IMR-90 (cell line): Measurements from ENCODE around the gene SKAP1. TPM values are rescaled to one million over a fixed set of nuclear protein-coding genes. Genes with fewer than 3 reads are reported as not detected.

Experiments
- ATAC-seq: fragments of 200-7000 bp; cut with Tn5 transposase; 2 replicates; pipeline ENCODE4 v1.9.1; 2020; ENCODE audit warnings: low read depth, mild to moderate bottlenecking, moderate library complexity
- BruUV-seq: library from RNA; stranded (reverse); fragments of 400-500 nt; replicated peaks from 2 replicates; lab custom pipeline; 2021; lab: Mats Ljungman, UMichigan
- CTCF ChIA-PET: fragments of 300-600 bp; formaldehyde crosslinking; extraction: SDS; loops from one replicate; lab custom pipeline; 2021; ENCODE audit warnings: antibody characterized with exemption; lab: Yijun Ruan, JAX
- POLR2A ChIA-PET: fragments of 300-600 bp; sonication (Branson Sonifier 250); formaldehyde crosslinking; loops from one replicate; lab custom pipeline; 2022; ENCODE audit warnings: antibody characterized with exemption; ENCODE audit not compliant: unreplicated experiment; lab: Charles Lee
- DNase-seq: peaks from one replicate; pipeline ENCODE4 v3.0.0; 2013
- H2AFZ ChIP-seq: replicated peaks from 2 replicates; pipeline ENCODE3; 2013; ENCODE audit warnings: low read length, mild to moderate bottlenecking; ENCODE audit not compliant: poor library complexity
- H2AK5ac ChIP-seq: 2 replicates; pipeline ENCODE4 v1.6.1; 2013; ENCODE audit warnings: low read depth, low read length, inconsistent platforms
- H2AK9ac ChIP-seq: replicated peaks from 2 replicates; pipeline ENCODE3; 2013; ENCODE audit warnings: mild to moderate bottlenecking, low read depth, low read length, moderate library complexity; ENCODE audit not compliant: poor library complexity
- H2BK120ac ChIP-seq: 2 replicates; pipeline ENCODE4 v1.6.1; 2013; ENCODE audit warnings: low read depth, low read length, inconsistent platforms
- H2BK15ac ChIP-seq: 3 replicates; pipeline ENCODE4 v1.6.1; 2013; ENCODE audit warnings: low read depth, low read length, inconsistent platforms
- H2BK20ac ChIP-seq: 2 replicates; pipeline ENCODE4 v1.6.1; 2013; ENCODE audit warnings: low read depth, mild to moderate bottlenecking, inconsistent platforms, low read length, moderate library complexity
- H2BK5ac ChIP-seq: 2 replicates; pipeline ENCODE4 v1.6.1; 2013; ENCODE audit warnings: mild to moderate bottlenecking, low read depth, low read length, inconsistent platforms; ENCODE audit not compliant: poor library complexity, severe bottlenecking
- H3K14ac ChIP-seq: replicated peaks from 2 replicates; pipeline ENCODE4 v1.6.1; 2013; ENCODE audit warnings: low read depth, low read length, inconsistent platforms
- H3K18ac ChIP-seq: 2 replicates; pipeline ENCODE4 v1.6.1; 2013; ENCODE audit warnings: low read depth, low read length, control low read depth
- H3K23ac ChIP-seq: 2 replicates; pipeline ENCODE4 v1.6.1; 2013; ENCODE audit warnings: low read depth, low read length, inconsistent platforms
- H3K27ac ChIP-seq: 2 replicates; pipeline ENCODE4 v1.5.1; 2013; ENCODE audit warnings: mild to moderate bottlenecking, control low read depth, low read length; ENCODE audit not compliant: insufficient read depth
- H3K27me3 ChIP-seq: 2 replicates; pipeline ENCODE4 v1.6.1; 2013; ENCODE audit warnings: low read length; ENCODE audit not compliant: control insufficient read depth, insufficient read depth
- H3K36me3 ChIP-seq: 2 replicates; pipeline ENCODE4 v1.6.1; 2013; ENCODE audit warnings: low read length, mixed read lengths; ENCODE audit not compliant: control insufficient read depth, insufficient read depth
- H3K4ac ChIP-seq: 2 replicates; pipeline ENCODE4 v1.6.1; 2013; ENCODE audit warnings: low read depth, low read length, inconsistent platforms
- H3K4me1 ChIP-seq: 2 replicates; pipeline ENCODE4 v1.6.1; 2013; ENCODE audit warnings: low read length, mixed read lengths; ENCODE audit not compliant: control insufficient read depth, insufficient read depth
- H3K4me2 ChIP-seq: 2 replicates; pipeline ENCODE4 v1.6.1; 2013; ENCODE audit warnings: low read depth, mild to moderate bottlenecking, control low read depth, low read length, moderate library complexity
- H3K4me3 ChIP-seq: 2 replicates; pipeline ENCODE4 v1.5.1; 2013; ENCODE audit warnings: low read depth, mild to moderate bottlenecking, control low read depth, low read length, moderate library complexity; ENCODE audit not compliant: insufficient read depth
- H3K56ac ChIP-seq: 2 replicates; pipeline ENCODE4 v1.6.1; 2013; ENCODE audit warnings: low read length, inconsistent platforms; ENCODE audit not compliant: insufficient read depth; ENCODE audit errors: extremely low read depth
- H3K79me1 ChIP-seq, 2 experiments: 2 replicates each; pipeline ENCODE4 v1.6.1; 2013; ENCODE audit warnings: low read length in 2 of 2, inconsistent platforms in 1 of 2, low read depth in 1 of 2
- H3K9ac ChIP-seq: 2 replicates; pipeline ENCODE4 v1.6.1; 2013; ENCODE audit warnings: low read depth, low read length, control low read depth
- H3K9me1 ChIP-seq: 2 replicates; pipeline ENCODE4 v1.6.1; 2013; ENCODE audit warnings: low read length, inconsistent platforms; ENCODE audit not compliant: insufficient read depth
- H3K9me3 ChIP-seq: 2 replicates; pipeline ENCODE4 v1.6.1; 2013; ENCODE audit warnings: low read length; ENCODE audit not compliant: control insufficient read depth, insufficient read depth
- H4K20me1 ChIP-seq: 2 replicates; pipeline ENCODE4 v1.6.1; 2013; ENCODE audit warnings: low read length, inconsistent platforms; ENCODE audit not compliant: insufficient read depth
- H4K5ac ChIP-seq: 2 replicates; pipeline ENCODE4 v1.6.1; 2013; ENCODE audit warnings: mild to moderate bottlenecking, low read depth, low read length, control low read depth
- H4K8ac ChIP-seq, 2 experiments: 2 replicates each; pipeline ENCODE4 v1.6.1; 2013; ENCODE audit warnings: low read depth in 2 of 2, low read length in 2 of 2, control low read depth in 1 of 2, inconsistent platforms in 1 of 2
- H4K91ac ChIP-seq: 2 replicates; pipeline ENCODE4 v1.6.1; 2013; ENCODE audit warnings: low read depth, low read length, inconsistent platforms; ENCODE audit not compliant: insufficient read depth
- CEBPB ChIP-seq: IDR thresholded peaks from 2 replicates; pipeline ENCODE4 v1.6.1; 2012; ENCODE audit warnings: low read depth, low read length, improper control_type of control experiment
- FOS ChIP-seq: fragments of 150-350 bp; IDR thresholded peaks from 2 replicates; pipeline ENCODE4 v1.6.1; 2016; ENCODE audit warnings: low read depth, low read length
- RAD21 ChIP-seq: IDR thresholded peaks from 2 replicates; pipeline ENCODE4 v1.6.1; 2012; ENCODE audit warnings: low read length, improper control_type of control experiment
- RCOR1 ChIP-seq: IDR thresholded peaks from 2 replicates; pipeline ENCODE4 v1.6.1; 2012; ENCODE audit warnings: mild to moderate bottlenecking, low read length, improper control_type of control experiment; ENCODE audit not compliant: insufficient replicate concordance
- WGBS, 2 experiments: methylation state at CpG; one replicate each; pipeline versions ENCODE4 v1.1.5 to v1.1.7; 2013; ENCODE audit warnings: missing lambda C conversion rate in 2 of 2; ENCODE audit not compliant: insufficient read length in 1 of 2; ENCODE audit errors: extremely low coverage in 2 of 2; 5-methylcytosine and 5-hydroxymethylcytosine counted together
- dilution Hi-C: fragments of 300-500 bp; cut with HindIII; formaldehyde crosslinking; loops from one replicate; pipeline ENCODE4 v1.14.3; 2018; ENCODE audit warnings: low sequenced_read_pairs; ENCODE audit not compliant: unreplicated experiment
- in situ Hi-C: fragments of 300-500 bp; cut with MboI; formaldehyde crosslinking; loops from 3 replicates; pipeline ENCODE4 v1.14.3; 2019; ENCODE audit warnings: low sequenced_read_pairs, inconsistent platforms, mixed read lengths
- intact Hi-C: fragments of 100-400 bp; cut with micrococcal nuclease; formaldehyde crosslinking; loops from 2 replicates; pipeline ENCODE4 v1.10.0; 2022
- polyA plus RNA-seq, 3 experiments: library from polyadenylated mRNA; depleted of rRNA; stranded (reverse); fragments of >200 nt; gene quantifications; 2 replicates each; pipeline ENCODE4 v1.2.3, GENCODE V29; 2012; ENCODE audit warnings: low replicate concordance in 1 of 3
- total RNA-seq: library from RNA; depleted of rRNA; stranded (reverse); fragments of >200 nt; gene quantifications from 2 replicates; pipeline ENCODE4 v1.2.3, GENCODE V29; 2012
- TF ChIP-seq, protein P1 (sequence below): fragments of 150-350 bp; IDR thresholded peaks from 2 replicates; pipeline ENCODE4 v1.6.1; 2017; ENCODE audit warnings: mild to moderate bottlenecking, antibody characterized with exemption, low read length, low read depth
- TF ChIP-seq, protein P2 (sequence below): fragments of 150-350 bp; IDR thresholded peaks from 2 replicates; pipeline ENCODE4 v1.6.1; 2016; ENCODE audit warnings: low read depth, mild to moderate bottlenecking, low read length, moderate library complexity, borderline replicate concordance

Gene SKAP1
- total and polyA plus RNA-seq, 2 of the 4 experiments (the other 2 are of a cell fraction) = not detected

DNA sequence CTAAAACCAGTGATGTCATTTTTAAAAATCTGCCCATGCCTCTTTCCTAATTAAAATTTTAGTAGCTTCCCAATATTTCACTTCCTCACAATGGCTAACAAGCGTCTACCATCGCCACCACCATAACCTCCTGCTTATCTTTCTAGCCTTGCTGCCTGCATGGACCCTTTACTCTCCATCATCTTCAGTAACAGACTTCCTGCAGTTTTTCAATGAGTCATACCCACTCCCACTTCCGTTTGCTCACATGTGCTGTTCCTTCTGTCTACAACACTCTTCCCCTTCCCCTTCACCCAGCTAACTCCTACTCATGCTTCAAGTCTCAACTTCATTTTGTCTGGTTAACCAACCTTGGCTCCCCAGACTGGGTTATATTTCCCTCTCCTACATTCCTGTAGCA lies 12.8 kb upstream of the SKAP1 start:
- Histone ChIP-seq H2AFZ (no peak overlapping the region), H4K8ac (no peak overlapping the region), H2BK120ac (no peak overlapping the region), H2BK5ac (no peak overlapping the region), H3K9ac (no peak overlapping the region), H4K91ac (no peak overlapping the region), H3K4ac (no peak overlapping the region), H3K9me1 (peaks cover 4% of the 10 kb centered on the region; the same call in 1 of the 2 replicates), H3K56ac (no peak overlapping the region), H4K20me1 (no peaks in the 10 kb centered on the region), H3K27me3 (peaks cover 63% of the 10 kb centered on the region), H3K4me1 (no peaks in the 10 kb centered on the region), H3K4me2 (no peak overlapping the region), H3K9me3 (peaks cover 2% of the 10 kb centered on the region; the same call in 1 of the 2 replicates), H4K5ac (no peak overlapping the region), H3K4me3 (no peak overlapping the region), H3K27ac (no peak overlapping the region), H3K79me1 (no peaks in the 10 kb centered on the region), H3K36me3 (no peaks in the 10 kb centered on the region), H3K18ac (no peak overlapping the region), H3K23ac (no peak overlapping the region), H2AK5ac (no peak overlapping the region), H2BK15ac (no peak overlapping the region), H2AK9ac (no peak overlapping the region), H3K14ac (no peak overlapping the region), H2BK20ac (no peak overlapping the region)
- intact Hi-C loops = no loop called here
- dilution Hi-C loops = no loop called here
- TF ChIP-seq FOS (no peak), CEBPB (no peak), RCOR1 (no peak), RAD21 (no peak)
- TF ChIP-seq, protein P1, sequence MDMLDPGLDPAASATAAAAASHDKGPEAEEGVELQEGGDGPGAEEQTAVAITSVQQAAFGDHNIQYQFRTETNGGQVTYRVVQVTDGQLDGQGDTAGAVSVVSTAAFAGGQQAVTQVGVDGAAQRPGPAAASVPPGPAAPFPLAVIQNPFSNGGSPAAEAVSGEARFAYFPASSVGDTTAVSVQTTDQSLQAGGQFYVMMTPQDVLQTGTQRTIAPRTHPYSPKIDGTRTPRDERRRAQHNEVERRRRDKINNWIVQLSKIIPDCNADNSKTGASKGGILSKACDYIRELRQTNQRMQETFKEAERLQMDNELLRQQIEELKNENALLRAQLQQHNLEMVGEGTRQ = no peak
- TF ChIP-seq, protein P2, sequence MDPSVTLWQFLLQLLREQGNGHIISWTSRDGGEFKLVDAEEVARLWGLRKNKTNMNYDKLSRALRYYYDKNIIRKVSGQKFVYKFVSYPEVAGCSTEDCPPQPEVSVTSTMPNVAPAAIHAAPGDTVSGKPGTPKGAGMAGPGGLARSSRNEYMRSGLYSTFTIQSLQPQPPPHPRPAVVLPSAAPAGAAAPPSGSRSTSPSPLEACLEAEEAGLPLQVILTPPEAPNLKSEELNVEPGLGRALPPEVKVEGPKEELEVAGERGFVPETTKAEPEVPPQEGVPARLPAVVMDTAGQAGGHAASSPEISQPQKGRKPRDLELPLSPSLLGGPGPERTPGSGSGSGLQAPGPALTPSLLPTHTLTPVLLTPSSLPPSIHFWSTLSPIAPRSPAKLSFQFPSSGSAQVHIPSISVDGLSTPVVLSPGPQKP = no peak
- ChIA-PET POLR2A (no interaction called here), CTCF (no interaction called here)
- no peak for ATAC-seq
- 88% methylated on average over 3 of the region's 3 CpGs; no CpG with 5 or more reads in 1 of the 2 experiments for WGBS, 2 experiments
- no TSS peak for BruUV-seq
- in situ Hi-C loops = no loop called here
- DNase-seq = no peak
